Measurements from ENCODE around the gene ACO2.
"Not testable (repeated sequence)": the region's sequence is repeated elsewhere in the genome, so short reads cannot be mapped to it uniquely, and the experiment has no call there.

ACO2 gene

DNA sequence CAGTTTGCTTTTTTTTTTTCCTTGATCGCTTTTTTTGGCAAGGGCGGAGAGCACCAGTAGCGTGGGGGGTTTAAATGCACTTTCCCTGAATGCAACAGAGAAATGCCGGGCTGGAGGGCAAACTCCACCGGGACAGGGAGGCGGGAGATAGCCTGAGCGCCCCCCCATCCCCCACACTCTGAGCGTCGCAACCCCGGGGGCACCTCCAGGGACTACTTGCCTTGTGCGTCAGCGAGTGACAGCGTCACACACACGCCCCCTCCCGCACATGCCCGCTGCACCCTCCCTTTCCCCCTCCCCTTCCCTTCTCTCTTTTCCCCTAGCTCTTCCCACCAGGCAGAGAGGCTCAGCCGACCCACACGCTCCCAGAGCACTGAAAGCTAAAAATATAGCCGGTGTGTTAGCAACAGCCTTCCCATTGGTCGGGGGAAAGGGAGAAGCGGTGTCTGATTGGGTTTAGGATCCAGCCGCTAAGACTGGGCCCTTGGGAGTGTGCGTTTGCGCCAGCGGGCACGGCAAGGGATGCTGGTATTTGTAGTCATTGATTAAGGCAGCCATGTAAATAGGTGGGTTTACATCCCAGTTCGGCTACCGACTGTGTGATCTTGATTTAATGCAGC lies 20.6 kb upstream of the ACO2 start:
- peak; percentile 100 for DNase-seq

DNA sequence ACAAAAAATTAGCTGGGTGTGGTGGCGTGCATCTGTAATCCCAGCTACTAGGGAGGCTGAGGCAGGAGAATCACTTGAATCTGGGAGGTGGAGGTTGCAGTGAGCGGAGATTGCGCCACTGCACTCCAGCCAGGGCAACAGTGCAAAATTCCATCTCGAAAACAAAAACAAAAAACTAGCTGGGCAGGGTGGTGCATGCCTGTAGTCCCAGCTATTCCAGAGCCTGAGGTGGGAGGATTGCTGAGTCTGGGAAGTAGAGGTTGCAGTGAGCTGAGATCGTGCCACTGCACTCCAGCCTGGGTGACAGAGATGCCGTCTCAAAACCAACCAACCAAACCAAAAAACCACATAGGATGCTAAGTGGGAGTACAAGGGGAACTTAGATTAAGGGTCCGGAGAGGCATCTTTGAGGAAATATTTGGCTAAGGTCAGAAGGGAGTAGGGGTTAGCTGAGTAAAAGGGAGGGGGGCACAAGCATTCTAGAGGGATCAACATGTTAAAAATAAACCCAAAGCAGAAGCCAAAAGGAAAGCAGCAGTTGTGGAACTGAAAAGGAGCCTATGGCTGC lies 10.7 kb upstream of the ACO2 start:
- DNase-seq: no peak

DNA sequence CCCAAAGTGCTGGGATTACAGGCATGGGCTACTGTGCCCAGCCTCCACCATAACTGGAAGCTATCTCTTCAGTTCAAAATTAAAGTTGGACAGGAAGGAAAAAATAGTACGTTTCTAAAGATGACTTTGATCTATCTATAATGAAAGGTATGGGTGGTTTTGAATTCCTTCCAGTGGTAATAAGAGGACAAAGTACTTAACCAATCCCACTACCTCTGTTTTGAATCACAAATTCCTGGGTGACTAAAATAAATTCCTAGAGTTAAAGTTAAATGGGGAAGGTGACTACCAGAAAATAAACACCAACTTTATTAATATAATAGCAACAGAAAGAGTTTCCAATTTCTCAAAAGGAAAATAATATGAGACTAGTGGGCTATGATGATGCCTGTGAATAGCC lies 9.5 kb upstream of the ACO2 start:
- DNase-seq: no peak

DNA sequence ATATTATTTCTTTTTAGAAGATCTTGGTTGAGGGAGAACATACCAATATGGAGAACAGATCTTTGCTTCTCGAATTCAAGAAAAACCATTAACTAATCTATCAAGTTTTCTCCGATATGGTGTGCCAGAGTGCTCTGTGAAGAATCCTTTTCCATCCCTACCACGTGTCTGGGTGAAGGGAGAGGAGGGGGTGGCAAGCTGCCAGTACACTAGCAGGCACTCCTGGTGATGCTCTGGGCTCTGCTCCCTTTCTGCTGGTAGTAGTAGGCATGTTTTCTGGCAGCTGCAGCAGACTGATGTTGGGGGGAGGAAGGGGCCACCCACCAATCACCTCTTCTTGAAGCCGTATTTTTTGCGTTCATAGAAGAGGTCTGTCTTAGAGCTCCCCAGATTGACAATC lies 8.8 kb upstream of the ACO2 start:
- DNase-seq: not testable (repeated sequence)

DNA sequence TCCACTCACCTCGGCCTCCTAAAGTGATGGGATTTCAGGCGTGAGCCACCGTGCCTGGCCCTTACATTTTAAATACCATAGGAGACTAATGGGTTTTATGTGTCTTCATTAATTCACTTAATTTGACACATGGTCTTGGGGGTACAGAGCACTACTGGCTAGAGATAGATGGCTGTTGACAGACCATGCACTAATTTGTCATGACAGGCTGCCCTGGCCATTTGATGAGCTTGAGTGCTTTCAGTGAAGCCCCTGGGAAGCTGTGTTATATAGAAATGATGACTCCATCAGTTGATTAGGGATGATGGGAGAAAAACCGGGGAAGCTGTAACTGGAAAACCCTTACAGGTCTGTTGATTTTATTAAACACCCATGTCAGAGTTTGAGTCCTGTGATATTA lies 7.0 kb upstream of the ACO2 start:
- no peak for DNase-seq

DNA sequence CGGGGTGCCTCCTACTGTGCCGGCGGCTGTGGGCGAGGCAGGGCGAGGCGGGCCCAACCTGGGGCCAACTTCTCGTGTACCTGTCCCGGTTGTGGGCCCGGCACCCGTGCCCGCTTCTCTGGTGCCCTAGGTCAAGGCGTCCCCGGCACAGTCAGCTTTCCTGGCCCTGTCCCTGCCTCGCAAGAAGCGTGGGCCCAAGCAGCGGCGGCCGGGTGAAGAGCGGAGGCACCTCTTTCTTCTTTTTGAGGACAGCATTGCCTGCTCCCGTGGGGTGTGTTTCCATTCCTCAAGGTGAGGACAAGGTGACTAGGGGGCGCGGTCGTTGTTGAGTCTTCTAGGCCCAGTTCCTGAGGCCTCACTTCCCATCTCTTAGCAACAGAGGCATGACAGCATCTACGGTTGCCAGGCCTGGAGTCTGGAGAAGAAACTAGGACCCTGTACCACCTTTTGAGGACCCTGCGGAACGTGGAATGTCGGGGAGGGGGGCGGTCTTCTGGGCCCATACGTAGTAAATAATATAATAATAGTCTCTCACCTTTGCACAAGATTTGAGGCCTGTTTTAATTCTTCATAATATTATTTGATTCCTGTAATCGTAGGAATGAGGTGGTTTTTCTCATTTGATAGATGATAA lies 418 bp downstream of the ACO2 start:
- peak; percentile 15 to 45 for DNase-seq

DNA sequence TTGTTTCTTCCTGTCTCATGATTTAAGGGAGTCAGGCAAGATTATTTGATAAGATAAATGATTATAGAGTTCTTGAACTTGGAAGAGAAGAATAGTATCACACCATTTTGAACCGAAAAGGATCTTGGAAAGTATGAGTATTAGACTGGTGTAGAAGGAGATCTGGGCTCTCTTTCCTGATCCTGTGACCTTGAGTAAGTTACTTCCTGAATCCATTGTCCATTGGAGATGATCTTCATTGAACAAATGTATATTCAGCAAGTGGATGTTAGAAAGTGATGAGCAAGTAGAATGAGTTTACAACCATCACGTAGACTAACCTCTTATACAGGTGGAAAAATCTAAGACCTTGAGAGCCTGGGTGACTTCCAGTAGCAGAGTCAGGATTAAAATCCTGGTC lies 2.0 kb downstream of the ACO2 start:
- no peak for DNase-seq

DNA sequence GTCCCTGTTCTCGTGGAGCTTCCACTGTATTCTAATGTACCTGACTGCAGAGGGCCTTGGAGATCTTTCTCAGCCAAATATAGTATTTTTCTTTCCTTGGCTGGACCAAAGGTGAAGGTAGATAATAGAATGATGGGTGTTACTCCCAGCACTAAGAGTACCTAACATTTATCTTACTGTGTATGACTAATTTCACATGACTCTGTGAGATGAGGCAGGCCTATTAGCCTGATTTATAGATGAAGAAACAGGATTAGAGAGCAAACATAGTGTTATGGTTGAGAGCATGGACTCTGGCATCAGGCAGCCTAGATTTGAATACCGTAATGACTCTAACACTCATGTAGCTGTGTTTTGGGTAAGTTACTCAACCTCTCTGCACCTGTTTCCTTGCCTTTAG lies 2.7 kb downstream of the ACO2 start:
- no peak for DNase-seq

DNA sequence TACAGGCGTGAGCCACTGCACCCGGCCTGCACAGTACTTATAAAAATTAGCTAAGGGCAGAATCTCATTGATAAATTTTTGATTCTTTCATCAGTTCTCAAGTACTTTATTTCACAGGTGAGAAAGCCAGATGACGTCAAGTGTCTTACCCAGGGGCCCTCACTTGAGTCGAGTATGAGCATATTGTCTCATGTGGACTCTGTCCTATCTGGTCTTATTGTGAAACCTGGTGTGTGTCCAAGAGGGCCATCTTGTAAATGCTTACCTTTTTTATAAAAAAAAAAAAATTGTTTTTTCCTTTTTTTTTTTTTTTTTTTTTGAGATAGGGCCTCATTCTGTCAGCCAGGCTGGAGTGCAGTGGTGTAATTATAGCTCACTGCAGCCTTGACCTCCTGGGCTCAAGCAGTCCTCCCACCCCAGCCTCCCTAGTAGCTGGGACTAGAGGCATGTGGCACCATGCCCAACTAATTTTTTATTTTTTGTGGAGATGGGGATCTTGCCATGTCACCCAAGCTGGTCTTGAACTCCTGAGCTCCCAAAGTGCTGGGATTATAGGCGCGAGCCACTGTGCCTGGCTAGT lies 6.0 kb downstream of the ACO2 start:
- no peak for DNase-seq

DNA sequence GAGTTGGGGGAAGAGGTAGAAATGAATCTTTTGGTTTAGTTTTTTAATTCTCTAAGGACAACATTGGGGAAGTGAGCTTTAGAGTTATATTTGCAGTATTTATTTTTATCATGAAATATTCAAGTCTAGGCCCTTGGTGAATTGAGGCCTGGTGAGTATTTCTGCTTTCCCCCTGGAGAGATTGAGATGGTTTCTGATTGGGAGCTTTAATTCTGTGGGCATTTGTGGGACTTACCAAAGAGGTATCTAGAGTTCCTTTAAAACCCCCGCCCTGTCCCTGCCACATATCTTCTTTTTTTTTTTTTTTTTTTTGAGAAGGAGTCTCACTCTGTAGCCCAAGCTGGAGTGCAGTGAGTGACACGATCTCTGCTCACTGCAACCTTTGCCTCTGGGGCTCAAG lies 9.6 kb downstream of the ACO2 start:
- DNase-seq: no peak

DNA sequence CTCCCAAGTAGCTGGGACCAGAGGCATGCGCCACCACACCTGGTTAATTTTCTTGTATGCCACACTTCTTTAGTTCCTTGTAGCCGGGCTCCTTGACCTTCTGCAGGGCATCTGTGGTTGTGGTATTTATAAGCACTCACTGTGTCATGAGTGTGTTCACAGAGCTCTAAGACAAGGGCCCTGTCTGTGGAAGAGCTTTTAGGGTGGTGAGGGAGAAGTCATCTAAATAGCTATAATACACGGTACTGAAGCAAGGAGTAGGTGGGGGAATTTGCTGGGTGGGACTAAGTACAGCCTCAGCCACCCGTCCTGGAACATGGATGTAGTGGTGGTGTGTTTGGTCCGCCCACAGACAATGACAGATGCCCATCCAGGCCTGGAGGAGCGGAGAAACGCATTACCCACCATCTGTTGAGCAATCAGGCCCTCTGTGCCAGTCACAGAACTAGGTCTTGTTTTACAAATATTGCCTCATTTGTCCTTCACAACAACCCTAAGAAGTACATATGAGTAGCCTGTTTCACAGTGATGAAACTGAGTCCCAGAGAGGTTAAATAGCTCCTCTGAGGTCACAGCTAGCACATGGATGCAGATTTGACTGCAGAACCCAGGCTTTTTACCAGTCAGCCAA lies 10.1 kb downstream of the ACO2 start:
- peak; percentile 83 to 93 for DNase-seq

DNA sequence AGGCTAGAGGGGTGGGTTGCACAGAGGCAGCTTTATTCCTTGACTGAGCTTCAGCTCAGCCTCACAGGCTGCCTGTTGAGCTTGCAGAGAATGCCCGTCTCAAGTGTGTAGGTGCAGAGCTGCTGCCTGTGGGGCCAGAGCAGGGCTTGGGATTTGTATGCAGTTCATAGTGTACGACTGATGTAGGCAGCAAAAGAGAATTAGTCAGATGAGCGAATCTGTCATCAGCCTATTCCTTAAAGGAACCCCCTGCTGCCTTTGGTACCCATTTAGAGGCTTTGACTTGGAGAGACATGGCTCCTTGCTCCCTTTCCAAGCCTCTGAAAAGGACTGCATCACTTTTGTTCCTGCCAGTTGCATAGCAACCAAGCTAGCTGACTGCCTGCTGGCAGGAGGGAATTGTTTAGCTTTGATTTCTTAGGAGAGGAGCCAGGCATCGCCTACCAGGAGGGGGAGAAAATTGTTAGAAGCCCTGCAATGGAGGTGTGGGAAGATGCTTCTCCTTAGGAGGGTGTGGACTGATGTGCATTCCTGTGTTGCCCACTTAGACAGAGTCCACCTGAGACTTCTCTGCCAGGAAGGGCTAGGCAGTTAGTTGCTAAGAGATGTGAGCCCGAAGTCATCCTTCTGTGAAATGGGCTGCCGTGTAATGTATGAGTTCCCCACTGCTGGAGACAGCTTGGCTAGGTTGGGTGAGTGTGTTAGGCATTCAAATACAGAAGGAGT lies 10.9 kb downstream of the ACO2 start:
- peak in 1 of 2 experiments; percentile 62 for DNase-seq

DNA sequence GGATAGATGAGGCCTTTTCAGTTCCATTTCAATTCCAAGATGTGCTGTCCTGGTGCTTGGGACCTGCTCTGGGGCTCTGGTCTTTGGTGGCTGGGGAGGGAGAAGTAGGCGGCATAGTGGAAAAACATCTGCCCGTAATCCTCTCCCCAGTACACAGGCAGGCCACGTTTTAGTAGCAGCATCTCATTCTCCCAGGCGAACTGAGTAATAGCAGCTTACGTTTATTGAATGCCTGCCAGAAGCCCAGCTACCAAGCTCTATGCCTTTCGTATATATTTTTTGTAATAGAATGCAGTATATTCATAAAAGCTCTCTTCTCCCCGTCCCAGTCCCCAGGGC lies 11.4 kb downstream of the ACO2 start:
- DNase-seq: peak in 1 of 2 experiments; percentile 45

DNA sequence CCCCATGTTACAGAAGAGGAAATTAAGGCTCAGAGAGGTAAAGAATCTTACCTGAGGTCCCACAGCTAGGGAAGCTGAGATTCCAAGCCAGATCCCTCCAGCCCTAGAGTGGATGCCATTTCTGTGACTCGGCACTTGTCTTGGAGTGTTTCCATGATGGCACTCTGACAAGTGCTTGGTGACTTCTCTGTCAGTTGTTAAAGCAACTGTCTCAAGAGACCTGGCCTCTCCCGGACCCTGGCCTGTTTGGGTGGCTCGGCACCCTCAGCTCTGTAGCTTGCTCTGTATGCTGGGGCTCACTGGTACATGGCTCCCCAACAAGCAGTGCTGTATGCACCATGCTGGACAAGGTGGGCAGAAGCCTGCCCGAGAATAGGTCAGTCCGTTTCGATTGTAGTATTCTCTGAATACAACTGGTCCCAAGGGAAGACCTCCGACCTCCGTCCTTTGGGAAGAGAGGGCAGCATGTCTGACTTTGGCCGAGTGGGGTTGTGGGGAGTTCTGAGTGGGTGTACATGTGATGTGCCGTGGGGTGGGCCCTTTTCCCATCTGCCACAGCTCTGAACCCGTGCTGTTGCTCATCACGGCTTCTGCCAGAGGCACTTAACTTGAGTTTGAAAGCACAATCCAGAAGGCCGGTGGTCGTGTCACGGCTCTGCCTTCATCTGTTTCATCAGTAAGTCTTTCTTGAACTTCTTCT lies 12.4 kb downstream of the ACO2 start:
- DNase-seq: no peak

DNA sequence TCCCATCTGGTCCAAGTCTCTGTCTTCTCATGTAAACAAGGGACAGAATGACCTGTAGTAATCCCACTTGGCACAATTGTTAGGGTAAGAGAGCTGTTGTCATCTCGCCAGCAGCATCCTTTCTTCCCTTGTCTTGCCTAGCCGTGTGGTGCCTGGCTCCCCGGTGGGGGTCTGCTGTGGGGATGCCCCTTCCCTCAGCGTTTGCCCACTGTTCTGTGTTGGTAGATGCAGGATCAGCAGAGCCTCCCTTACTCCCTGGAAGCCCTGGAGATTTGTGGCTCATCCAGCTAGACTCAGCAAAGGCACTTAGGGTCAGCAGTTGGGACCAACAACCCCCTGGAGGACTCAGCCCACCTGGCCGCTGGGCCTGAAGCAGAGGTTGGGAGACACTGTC lies 13.0 kb downstream of the ACO2 start:
- no peak for DNase-seq

DNA sequence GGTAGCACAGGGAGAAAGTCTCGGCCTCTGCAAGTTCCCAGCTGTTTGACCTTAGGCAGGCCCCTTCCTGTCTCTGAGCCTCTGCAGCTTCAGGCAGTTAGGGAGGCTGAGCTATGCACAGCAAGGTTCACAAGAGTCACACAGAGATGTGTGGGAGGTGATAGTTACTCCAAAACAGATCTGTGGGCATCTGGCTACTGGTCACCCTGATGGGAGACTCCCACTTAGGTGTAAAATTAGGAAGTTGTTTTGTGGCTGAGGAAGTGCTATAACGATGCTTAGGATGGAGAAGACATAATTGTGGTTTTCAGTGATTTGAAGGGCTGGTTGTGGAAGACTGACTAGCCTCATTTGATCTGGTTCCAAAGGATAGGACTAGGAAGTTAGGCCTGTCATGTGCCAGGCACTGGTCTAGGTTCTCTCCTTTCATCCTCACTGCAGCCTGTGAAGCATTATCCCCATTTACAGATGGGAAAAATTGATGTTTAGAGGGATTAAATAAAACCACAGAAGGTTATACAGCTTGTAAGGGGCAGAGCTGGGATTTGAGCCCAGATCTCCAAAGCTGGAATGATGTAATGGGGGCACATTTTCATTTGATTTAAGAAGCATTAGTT lies 13.5 kb downstream of the ACO2 start:
- DNase-seq: no peak

DNA sequence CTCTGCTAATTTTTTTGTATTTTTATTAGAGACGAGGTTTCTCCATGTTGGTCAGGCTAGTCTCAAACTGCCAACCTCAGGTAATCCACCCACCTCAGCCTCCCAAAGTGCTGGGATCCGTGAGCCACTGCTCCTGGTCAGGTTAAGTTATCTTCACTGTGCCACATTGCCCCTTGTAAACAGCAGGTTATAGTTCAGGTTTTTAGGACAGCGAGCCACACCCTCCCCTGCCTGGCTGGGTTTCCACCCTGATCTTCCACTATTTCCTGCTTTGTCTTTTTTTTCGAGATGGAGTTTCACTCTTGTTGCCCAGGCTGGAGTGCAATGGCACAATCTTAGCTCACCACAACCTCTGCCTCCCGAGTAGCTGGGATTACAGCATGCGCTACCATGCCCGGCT lies 16.1 kb downstream of the ACO2 start:
- DNase-seq: no peak

DNA sequence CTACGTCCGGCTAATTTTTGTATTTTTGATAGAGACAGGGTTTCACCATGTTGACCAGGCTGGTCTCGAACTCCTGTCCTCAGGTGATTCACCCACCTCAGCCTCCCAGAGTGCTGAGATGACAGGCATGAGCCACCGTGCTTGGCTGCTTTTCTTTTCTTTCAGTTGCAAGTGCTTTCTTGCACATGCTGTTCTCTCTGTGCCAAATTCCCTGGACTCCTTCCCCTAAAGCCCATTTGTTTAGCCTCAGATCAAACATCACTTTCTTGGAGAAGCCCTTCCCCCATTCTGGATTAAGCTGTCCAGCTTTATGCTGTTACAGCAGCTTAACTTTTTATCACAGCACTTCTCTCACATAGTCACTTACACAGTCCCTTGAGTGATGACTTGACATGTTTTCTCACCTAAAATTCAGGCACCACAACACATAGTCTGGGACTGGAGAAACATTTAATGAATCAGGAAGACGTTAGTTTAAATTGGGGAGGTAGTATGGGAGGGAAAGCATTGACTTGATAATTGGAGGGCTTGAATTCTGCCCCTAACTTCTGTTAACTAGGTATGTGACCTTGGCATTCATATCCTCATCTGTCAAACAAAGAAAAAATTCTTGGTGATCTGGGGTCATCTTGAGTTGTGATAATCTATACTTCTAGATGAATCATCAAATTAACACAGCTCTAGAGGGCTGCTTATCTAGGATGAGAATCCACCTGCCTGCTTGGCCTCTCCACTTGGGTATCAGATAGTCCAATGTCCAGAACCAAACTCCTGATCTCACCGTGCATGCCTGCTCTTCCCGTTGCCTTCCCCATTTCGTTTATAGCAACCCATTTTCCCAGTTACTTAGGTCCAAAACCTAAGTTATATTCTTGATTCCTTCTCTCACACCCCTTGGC lies 18.4 kb downstream of the ACO2 start:
- no peak for DNase-seq

DNA sequence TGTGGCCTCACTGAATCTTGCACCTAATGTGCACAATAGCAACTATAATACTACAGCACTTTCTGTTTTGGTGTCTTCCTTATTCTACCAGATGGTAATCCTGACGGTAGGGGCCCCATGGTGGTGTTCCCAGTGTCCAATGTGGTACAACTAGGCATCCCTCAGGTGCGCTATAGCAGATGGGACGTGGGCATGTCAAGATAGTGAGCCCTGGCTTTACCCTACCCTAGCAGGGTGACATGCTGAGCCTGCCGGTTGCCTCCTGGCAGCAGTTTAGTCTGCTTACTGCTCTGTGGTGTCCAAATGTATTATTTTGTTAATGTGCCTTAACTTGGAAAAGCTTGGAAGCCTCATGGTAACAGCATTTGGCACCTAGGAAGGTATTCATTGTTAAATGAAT lies 19.2 kb downstream of the ACO2 start:
- no peak for DNase-seq

DNA sequence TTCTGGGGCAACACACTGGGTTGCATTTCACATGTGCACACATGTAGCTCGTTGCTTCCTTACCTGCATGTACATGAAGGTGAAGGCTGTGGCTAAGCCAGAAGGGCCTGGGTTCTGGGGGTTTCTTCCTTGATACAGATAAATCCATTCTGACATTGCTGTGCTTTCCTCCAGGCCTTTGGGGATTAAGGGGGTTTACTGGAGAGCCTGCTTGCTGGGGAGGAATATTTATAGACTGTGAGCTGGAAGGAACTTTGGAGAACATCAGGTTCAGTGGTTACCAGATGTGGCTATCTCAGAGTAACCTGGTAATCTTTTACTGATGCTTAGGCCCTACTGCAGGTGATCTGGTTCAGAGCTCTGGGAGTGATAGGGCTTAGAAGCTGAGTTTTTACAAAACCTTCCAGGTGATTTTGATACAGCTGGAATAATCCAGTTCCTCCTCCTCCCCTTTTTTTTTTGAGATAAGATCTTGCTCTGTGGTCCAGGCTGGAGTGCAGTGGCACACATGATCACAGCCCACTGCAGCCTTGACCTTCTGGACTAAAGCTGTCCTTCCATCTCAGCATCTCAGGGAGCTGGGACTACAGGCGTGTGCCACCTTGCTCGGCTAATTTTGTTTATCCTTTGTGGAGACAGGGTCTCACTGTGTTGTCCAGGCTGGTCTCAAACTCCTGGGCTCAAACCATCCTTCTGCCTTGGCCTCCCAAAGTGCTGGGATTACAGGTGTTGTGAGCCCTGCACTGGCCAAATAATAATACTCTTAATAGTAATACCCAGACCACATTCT lies 19.9 kb downstream of the ACO2 start:
- DNase-seq: no peak
